ENCODE data around the gene CLDN5. TPM values are rescaled to one million over a fixed set of nuclear protein-coding genes. Genes with fewer than 3 reads are reported as not detected.

The CLDN5 gene
- total and polyA plus RNA-seq, 2 of the 4 experiments (the other 2 are of a cell fraction) = 0.18 to 0.21 TPM

- Histone ChIP-seq H3K79me1 (ENCODE audit: low read depth in 1 of 2, low read length in 2 of 2) (no peaks in the 10 kb centered on the region), H4K20me1 (ENCODE audit: insufficient read depth, low read length) (no peaks in the 10 kb centered on the region; the same call in 1 of the 2 replicates), H2BK120ac (ENCODE audit: low read depth, low read length) (no peak overlapping the region), H3K4me3 (ENCODE audit: insufficient read depth, low read depth, low read length) (no peak overlapping the region), H4K91ac (ENCODE audit: insufficient read depth, low read depth, low read length) (no peak overlapping the region), H3K14ac (replicated peaks; ENCODE audit: low read depth, low read length) (no peak overlapping the region), H2AK9ac (replicated peaks; ENCODE audit: low read depth, low read length, poor library complexity) (no peak overlapping the region), H3K4me2 (ENCODE audit: low read depth, low read length) (no peak overlapping the region), H2AK5ac (ENCODE audit: low read depth, low read length) (no peak overlapping the region), H2BK20ac (ENCODE audit: low read depth, low read length) (no peak overlapping the region), H2AFZ (replicated peaks; ENCODE audit: low read length, poor library complexity) (no peak overlapping the region), H3K9ac (ENCODE audit: low read depth, low read length) (no peak overlapping the region), H3K9me1 (ENCODE audit: insufficient read depth, low read length) (no peaks in the 10 kb centered on the region), H2BK15ac (ENCODE audit: low read depth, low read length) (no peak overlapping the region), H3K27ac (ENCODE audit: insufficient read depth, low read length) (no peak overlapping the region), H3K4ac (ENCODE audit: low read depth, low read length) (no peak overlapping the region), H3K56ac (ENCODE audit: extremely low read depth, insufficient read depth, low read length) (no peak overlapping the region), H3K23ac (ENCODE audit: low read depth, low read length) (no peak overlapping the region), H3K9me3 (ENCODE audit: control insufficient read depth, insufficient read depth, low read length) (no peaks in the 10 kb centered on the region; the same call in 1 of the 2 replicates), H4K5ac (ENCODE audit: low read depth, low read length) (no peak overlapping the region), H3K36me3 (ENCODE audit: control insufficient read depth, insufficient read depth, low read length) (no peaks in the 10 kb centered on the region), H2BK5ac (ENCODE audit: low read depth, low read length, poor library complexity, severe bottlenecking) (no peak overlapping the region), H4K8ac (ENCODE audit: low read depth in 2 of 2, low read length in 2 of 2) (no peak overlapping the region), H3K18ac (ENCODE audit: low read depth, low read length) (no peak overlapping the region), H3K27me3 (ENCODE audit: control insufficient read depth, insufficient read depth, low read length) (no peaks in the 10 kb centered on the region), H3K4me1 (ENCODE audit: control insufficient read depth, insufficient read depth, low read length) (no peaks in the 10 kb centered on the region)
- POLR2A ChIA-PET (ENCODE audit: unreplicated experiment) = no interaction called here
- CTCF ChIA-PET = no interaction called here
- in situ Hi-C loops (cut with MboI; ENCODE audit: low sequenced_read_pairs) = no loop called here
- ATAC-seq (ENCODE audit: low read depth) = no peak
- dilution Hi-C loops (cut with HindIII; ENCODE audit: low sequenced_read_pairs, unreplicated experiment) = no loop called here
- intact Hi-C loops (cut with micrococcal nuclease) = no loop called here
- no peak for DNase-seq
- WGBS, 2 experiments (ENCODE audit: extremely low coverage in 2 of 2, insufficient read length in 1 of 2) = 100% methylated on average over 2 of the region's 10 CpGs; no CpG with 5 or more reads in 1 of the 2 experiments
- BruUV-seq (replicated peaks) = no TSS peak
- no peak for TF ChIP-seq MXI1 (IDR thresholded peaks at IDR 0.05; ENCODE audit: borderline replicate concordance, low read depth, low read length)
- TF ChIP-seq POLR2A (IDR thresholded peaks at IDR 0.05; ENCODE audit: low read depth, low read length) = no peak
- no peak for TF ChIP-seq CHD1 (IDR thresholded peaks at IDR 0.05; ENCODE audit: low read depth, low read length)
- no peak for TF ChIP-seq RAD21 (IDR thresholded peaks at IDR 0.05; ENCODE audit: low read length)
- no peak for TF ChIP-seq BHLHE40 (IDR thresholded peaks at IDR 0.05; ENCODE audit: low read depth, low read length)
- no peak for TF ChIP-seq CTCF (conservative IDR thresholded peaks at IDR 0.05; ENCODE audit: low read depth, low read length)
- TF ChIP-seq FOS (IDR thresholded peaks at IDR 0.05; ENCODE audit: low read depth, low read length) = no peak
- TF ChIP-seq RCOR1 (IDR thresholded peaks at IDR 0.05; ENCODE audit: insufficient replicate concordance, low read length) = no peak
- TF ChIP-seq SMC3 (IDR thresholded peaks at IDR 0.05; ENCODE audit: low read depth, low read length) = no peak
- TF ChIP-seq MAZ (IDR thresholded peaks at IDR 0.05; ENCODE audit: borderline replicate concordance, low read depth, low read length) = no peak
- no peak for TF ChIP-seq MAFK (IDR thresholded peaks at IDR 0.05; ENCODE audit: low read depth, low read length)
Observed at GRCh38 chr22:19517171-19517500, 7.1 kb downstream of the CLDN5 start.
